HepG2 (cell line): Measurements from ENCODE around the gene TOPORS. TPM values are rescaled to one million over a fixed set of nuclear protein-coding genes. Genes with fewer than 3 reads are reported as not detected.

Experiments used
- FOXA3 ChIP-seq: IDR thresholded peaks from 2 replicates; pipeline ENCODE4 v1.6.1; 2016; ENCODE audit warnings: missing genetic modification reagents, missing compliant biosample characterization
- HNRNPUL1 ChIP-seq: fragments of 200-400 bp; formaldehyde crosslinking; IDR thresholded peaks from 2 replicates; pipeline ENCODE4 v1.6.1; 2017; ENCODE audit warnings: low read depth, mild to moderate bottlenecking, low read length, moderate library complexity
- HOXA5 ChIP-seq: sonication (generic); formaldehyde crosslinking; IDR thresholded peaks from 2 replicates; pipeline ENCODE4 v1.4.0; 2020; ENCODE audit warnings: missing genetic modification reagents
- IRF2 ChIP-seq: IDR thresholded peaks from 2 replicates; pipeline ENCODE4 v1.6.1; 2018; ENCODE audit warnings: missing genetic modification reagents, missing compliant biosample characterization
- KLF6 ChIP-seq: IDR thresholded peaks from 2 replicates; pipeline ENCODE4 v1.8.0; 2016; ENCODE audit warnings: missing biosample characterization, missing genetic modification reagents
- MTA3 ChIP-seq: sonication (generic); formaldehyde crosslinking; IDR thresholded peaks from 2 replicates; pipeline ENCODE4 v1.4.0; 2020; ENCODE audit warnings: missing genetic modification reagents
- NCOA5 ChIP-seq: sonication (generic); formaldehyde crosslinking; IDR thresholded peaks from 2 replicates; pipeline ENCODE4 v1.4.0; 2020; ENCODE audit warnings: missing genetic modification reagents
- POLR2AphosphoS5 ChIP-seq: IDR thresholded peaks from 2 replicates; pipeline ENCODE4 v1.6.1; 2012; ENCODE audit warnings: low read depth, low read length
- SIN3B ChIP-seq: fragments of 150-350 bp; IDR thresholded peaks from 2 replicates; pipeline ENCODE4 v1.6.1; 2014; ENCODE audit warnings: low read length
- SOX5 ChIP-seq: IDR thresholded peaks from 2 replicates; pipeline ENCODE4 v1.6.1; 2016; ENCODE audit warnings: borderline replicate concordance
- SOX6 ChIP-seq, 2 experiments: fragments of 450-650 bp in 1 of 2; sonication (generic) in 1 of 2; formaldehyde crosslinking in 1 of 2; IDR thresholded peaks; 2 replicates each; pipeline versions ENCODE4 v1.4.0 to v1.6.1; 2017 to 2020; ENCODE audit warnings: antibody characterized with exemption in 1 of 2, mild to moderate bottlenecking in 1 of 2, missing genetic modification reagents in 1 of 2
- SUZ12 ChIP-seq: fragments of 150-350 bp; IDR thresholded peaks from 2 replicates; pipeline ENCODE4 v1.6.1; 2014; ENCODE audit warnings: low read depth, low read length
- TCF12 ChIP-seq, 2 experiments: fragments of 450-650 bp in 1 of 2; sonication (generic) in 1 of 2; formaldehyde crosslinking in 1 of 2; IDR thresholded peaks; 2 replicates each; pipeline versions ENCODE4 v1.6.1 to v1.8.0; 2017 to 2022; ENCODE audit warnings: antibody characterized with exemption in 1 of 2, mild to moderate bottlenecking in 1 of 2, missing genetic modification reagents in 1 of 2, moderate library complexity in 1 of 2
- TOPORS ChIP-seq: sonication (generic); formaldehyde crosslinking; IDR thresholded peaks from 2 replicates; pipeline ENCODE4 v1.8.0; 2023; ENCODE audit warnings: mild to moderate bottlenecking, missing genetic modification reagents
- ZFP36L2 ChIP-seq: sonication (generic); formaldehyde crosslinking; IDR thresholded peaks from 2 replicates; pipeline ENCODE4 v1.4.0; 2020; ENCODE audit warnings: missing genetic modification reagents
- ZNF274 ChIP-seq: sonication (generic); formaldehyde crosslinking; IDR thresholded peaks from 2 replicates; pipeline ENCODE4 v1.5.1; 2020; ENCODE audit warnings: mild to moderate bottlenecking, missing genetic modification reagents
- ZNF296 ChIP-seq: sonication (generic); formaldehyde crosslinking; conservative IDR thresholded peaks from 2 replicates; pipeline ENCODE4 v1.5.0; 2020; ENCODE audit warnings: mild to moderate bottlenecking, missing genetic modification reagents
- ZNF354B ChIP-seq: sonication (generic); formaldehyde crosslinking; IDR thresholded peaks from 2 replicates; pipeline ENCODE4 v1.8.0; 2022; ENCODE audit warnings: mild to moderate bottlenecking, missing genetic modification reagents
- ZNF383 ChIP-seq: sonication (generic); formaldehyde crosslinking; IDR thresholded peaks from 2 replicates; pipeline ENCODE4 v1.4.0; 2020; ENCODE audit warnings: missing genetic modification reagents, mild to moderate bottlenecking, borderline replicate concordance
- ZNF614 ChIP-seq: IDR thresholded peaks from 2 replicates; pipeline ENCODE4 v1.6.1; 2018; ENCODE audit warnings: missing biosample characterization, missing genetic modification reagents, inconsistent platforms, borderline replicate concordance
- ZNF747 ChIP-seq: sonication (generic); formaldehyde crosslinking; IDR thresholded peaks from 2 replicates; pipeline ENCODE4 v1.8.1; 2023; ENCODE audit warnings: missing genetic modification reagents, mild to moderate bottlenecking, borderline replicate concordance
- polyA plus RNA-seq, 8 experiments: library from polyadenylated mRNA; depleted of rRNA in 3 of 8; stranded (reverse) in 7 of 8; unstranded in 1 of 8; fragments of >200 nt; fragmentation: Illumina TruSeq in 4 of 8; extraction: Trizol in 4 of 8; gene quantifications; 2 replicates each; pipeline versions ENCODE4 v1.2.1 to v1.2.3, GENCODE V29; 2011 to 2016; ENCODE audit warnings: low read depth in 4 of 8, missing spikeins in 1 of 8, mixed read lengths in 1 of 8; ENCODE audit not compliant: insufficient read depth in 1 of 8
- total RNA-seq, 5 experiments: library from RNA; depleted of rRNA; stranded (reverse); fragments of >200 nt; fragmentation: Illumina TruSeq; extraction: Trizol; gene quantifications; 2 replicates each; pipeline ENCODE4 v1.2.3, GENCODE V29; 2016; ENCODE audit warnings: low read depth in 1 of 5
- TF ChIP-seq, protein P1 (sequence below), 2 experiments: fragments of 450-650 bp in 1 of 2; sonication (generic) in 1 of 2; formaldehyde crosslinking in 1 of 2; IDR thresholded peaks; 2 replicates each; pipeline versions ENCODE4 v1.6.1 to v1.8.0; 2016 to 2022; ENCODE audit warnings: antibody characterized with exemption in 1 of 2, mild to moderate bottlenecking in 1 of 2, missing genetic modification reagents in 1 of 2

Gene TOPORS
- total and polyA plus RNA-seq, 2 of the 13 experiments (the other 11 are each of a cell fraction or from before 2014, with no cell fraction given): 6.8 to 19.6 TPM

DNA sequence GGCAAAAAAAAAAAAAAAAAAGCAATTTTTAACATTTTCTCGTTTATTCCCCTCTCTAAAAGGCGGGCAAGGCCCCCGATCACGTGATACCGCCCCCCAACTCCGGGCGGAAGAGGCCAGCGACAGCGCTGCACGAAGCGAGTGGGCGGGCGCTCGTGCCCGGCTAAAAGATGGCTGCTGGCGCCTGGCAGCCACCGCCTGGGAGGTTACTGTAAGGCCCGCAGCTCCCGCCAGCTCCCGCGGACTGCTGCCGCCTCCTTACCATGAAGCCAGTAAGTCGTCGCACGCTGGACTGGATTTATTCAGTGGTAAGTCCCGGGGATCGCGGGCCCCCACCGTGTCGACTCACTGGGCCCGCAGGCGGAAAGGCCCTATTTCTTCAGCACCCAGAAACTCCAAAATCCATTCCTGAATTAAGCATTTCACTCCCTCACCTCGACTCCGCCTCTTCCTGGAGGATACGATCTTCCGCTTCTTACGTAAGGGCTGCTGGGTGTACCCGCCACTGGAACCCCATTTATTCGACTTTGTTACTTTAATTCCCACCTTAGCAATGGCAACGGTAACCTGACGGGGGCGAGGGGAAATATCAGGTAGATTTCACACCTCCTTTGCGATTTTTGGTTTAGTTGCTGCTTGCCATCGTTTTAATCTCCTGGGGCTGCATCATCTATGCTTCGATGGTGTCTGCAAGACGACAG lies at the start of gene TOPORS, which contains the start of gene SMIM27 (continued):
- no peak for TF ChIP-seq ZNF383 (CRISPR knock-in tag)
- peak; percentile 65; the same call in 1 of the 2 replicates for TF ChIP-seq ZNF274
- TF ChIP-seq TCF12 (IDR thresholded peaks at IDR 0.05): no peak
- TF ChIP-seq TCF12 (CRISPR knock-in tag; IDR thresholded peaks at IDR 0.05): peak; percentile 82; the same call in 1 of the 2 replicates
- no peak for TF ChIP-seq NCOA5
- no peak for TF ChIP-seq ZFP36L2 (CRISPR knock-in tag)
- no peak for TF ChIP-seq KLF6
- peak; percentile 84; the same call in 1 of the 2 replicates for TF ChIP-seq HOXA5 (CRISPR knock-in tag)
- TF ChIP-seq ZNF614 (CRISPR knock-in tag): no peak
- TF ChIP-seq, protein P1, sequence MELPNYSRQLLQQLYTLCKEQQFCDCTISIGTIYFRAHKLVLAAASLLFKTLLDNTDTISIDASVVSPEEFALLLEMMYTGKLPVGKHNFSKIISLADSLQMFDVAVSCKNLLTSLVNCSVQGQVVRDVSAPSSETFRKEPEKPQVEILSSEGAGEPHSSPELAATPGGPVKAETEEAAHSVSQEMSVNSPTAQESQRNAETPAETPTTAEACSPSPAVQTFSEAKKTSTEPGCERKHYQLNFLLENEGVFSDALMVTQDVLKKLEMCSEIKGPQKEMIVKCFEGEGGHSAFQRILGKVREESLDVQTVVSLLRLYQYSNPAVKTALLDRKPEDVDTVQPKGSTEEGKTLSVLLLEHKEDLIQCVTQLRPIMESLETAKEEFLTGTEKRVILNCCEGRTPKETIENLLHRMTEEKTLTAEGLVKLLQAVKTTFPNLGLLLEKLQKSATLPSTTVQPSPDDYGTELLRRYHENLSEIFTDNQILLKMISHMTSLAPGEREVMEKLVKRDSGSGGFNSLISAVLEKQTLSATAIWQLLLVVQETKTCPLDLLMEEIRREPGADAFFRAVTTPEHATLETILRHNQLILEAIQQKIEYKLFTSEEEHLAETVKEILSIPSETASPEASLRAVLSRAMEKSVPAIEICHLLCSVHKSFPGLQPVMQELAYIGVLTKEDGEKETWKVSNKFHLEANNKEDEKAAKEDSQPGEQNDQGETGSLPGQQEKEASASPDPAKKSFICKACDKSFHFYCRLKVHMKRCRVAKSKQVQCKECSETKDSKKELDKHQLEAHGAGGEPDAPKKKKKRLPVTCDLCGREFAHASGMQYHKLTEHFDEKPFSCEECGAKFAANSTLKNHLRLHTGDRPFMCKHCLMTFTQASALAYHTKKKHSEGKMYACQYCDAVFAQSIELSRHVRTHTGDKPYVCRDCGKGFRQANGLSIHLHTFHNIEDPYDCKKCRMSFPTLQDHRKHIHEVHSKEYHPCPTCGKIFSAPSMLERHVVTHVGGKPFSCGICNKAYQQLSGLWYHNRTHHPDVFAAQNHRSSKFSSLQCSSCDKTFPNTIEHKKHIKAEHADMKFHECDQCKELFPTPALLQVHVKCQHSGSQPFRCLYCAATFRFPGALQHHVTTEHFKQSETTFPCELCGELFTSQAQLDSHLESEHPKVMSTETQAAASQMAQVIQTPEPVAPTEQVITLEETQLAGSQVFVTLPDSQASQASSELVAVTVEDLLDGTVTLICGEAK (IDR thresholded peaks at IDR 0.05): no peak
- TF ChIP-seq, protein P1 (CRISPR knock-in tag; IDR thresholded peaks at IDR 0.05): peak; percentile 84; the same call in 1 of the 2 replicates
- no peak for TF ChIP-seq ZNF296 (CRISPR knock-in tag)
- TF ChIP-seq TOPORS (CRISPR knock-in tag): no peak; the same call in 1 of the 2 replicates
- no peak for TF ChIP-seq SUZ12
- no peak; the same call in 1 of the 2 replicates for TF ChIP-seq SOX5 (CRISPR knock-in tag)
- peak; percentile 47; the same call in 1 of the 2 replicates for TF ChIP-seq ZNF747
- TF ChIP-seq IRF2 (CRISPR knock-in tag): peak; percentile 67
- TF ChIP-seq ZNF354B (CRISPR knock-in tag): no peak
- TF ChIP-seq SIN3B: no peak
- TF ChIP-seq HNRNPUL1: no peak
- peak; percentile 78 for TF ChIP-seq POLR2AphosphoS5
- TF ChIP-seq MTA3: no peak
- peak; percentile 46; the same call in 1 of the 2 replicates for TF ChIP-seq FOXA3 (CRISPR knock-in tag)
- no peak for TF ChIP-seq SOX6 (IDR thresholded peaks at IDR 0.05)
- TF ChIP-seq SOX6 (CRISPR knock-in tag; IDR thresholded peaks at IDR 0.05): peak; percentile 63
